ENCODE measurements around the gene A3GALT2. TPM values are rescaled to one million over a fixed set of nuclear protein-coding genes. Genes with fewer than 3 reads are reported as not detected.

The A3GALT2 gene
- total RNA-seq, 1 experiment from 2014 or later, result not detected

DNA sequence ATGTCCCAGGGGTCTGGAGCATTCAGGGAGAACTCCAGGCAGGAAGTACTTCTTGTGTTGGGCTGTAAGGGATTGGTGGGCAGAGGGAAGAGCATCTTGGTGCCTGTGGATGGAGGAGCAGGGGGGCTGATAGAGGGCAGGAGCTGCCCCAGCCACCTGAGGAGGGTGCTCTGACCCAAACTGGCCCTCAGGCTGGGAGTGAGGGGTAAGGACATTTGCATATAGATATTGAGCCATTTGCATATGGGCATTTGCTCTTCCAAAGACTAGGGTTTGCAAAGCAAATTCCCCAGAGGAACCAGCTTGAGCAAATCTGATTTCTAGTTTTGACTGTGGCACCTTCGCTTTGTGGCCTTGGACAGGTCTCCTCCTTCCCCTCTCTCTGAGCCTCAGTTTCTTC is 46.5 kb downstream of the A3GALT2 start:
- H3K27ac ChIP-seq (ENCODE audit: low read length), result no peak overlapping the region
- BruUV-seq (replicated peaks), result no TSS peak
- intact Hi-C loops (cut with micrococcal nuclease; ENCODE audit: unreplicated experiment), result no loop called here
- TF ChIP-seq TCF7L2 (IDR thresholded peaks at IDR 0.05; ENCODE audit: low read depth, low read length) (no peak), SIN3A (IDR thresholded peaks at IDR 0.05; ENCODE audit: borderline replicate concordance, insufficient read depth, low read depth, low read length) (no peak), POLR2AphosphoS5 (IDR thresholded peaks at IDR 0.05; ENCODE audit: low read depth, low read length) (no peak)
- TF ChIP-seq, protein P1, sequence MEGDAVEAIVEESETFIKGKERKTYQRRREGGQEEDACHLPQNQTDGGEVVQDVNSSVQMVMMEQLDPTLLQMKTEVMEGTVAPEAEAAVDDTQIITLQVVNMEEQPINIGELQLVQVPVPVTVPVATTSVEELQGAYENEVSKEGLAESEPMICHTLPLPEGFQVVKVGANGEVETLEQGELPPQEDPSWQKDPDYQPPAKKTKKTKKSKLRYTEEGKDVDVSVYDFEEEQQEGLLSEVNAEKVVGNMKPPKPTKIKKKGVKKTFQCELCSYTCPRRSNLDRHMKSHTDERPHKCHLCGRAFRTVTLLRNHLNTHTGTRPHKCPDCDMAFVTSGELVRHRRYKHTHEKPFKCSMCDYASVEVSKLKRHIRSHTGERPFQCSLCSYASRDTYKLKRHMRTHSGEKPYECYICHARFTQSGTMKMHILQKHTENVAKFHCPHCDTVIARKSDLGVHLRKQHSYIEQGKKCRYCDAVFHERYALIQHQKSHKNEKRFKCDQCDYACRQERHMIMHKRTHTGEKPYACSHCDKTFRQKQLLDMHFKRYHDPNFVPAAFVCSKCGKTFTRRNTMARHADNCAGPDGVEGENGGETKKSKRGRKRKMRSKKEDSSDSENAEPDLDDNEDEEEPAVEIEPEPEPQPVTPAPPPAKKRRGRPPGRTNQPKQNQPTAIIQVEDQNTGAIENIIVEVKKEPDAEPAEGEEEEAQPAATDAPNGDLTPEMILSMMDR (IDR thresholded peaks at IDR 0.05), result no peak
- TF ChIP-seq, protein P2, sequence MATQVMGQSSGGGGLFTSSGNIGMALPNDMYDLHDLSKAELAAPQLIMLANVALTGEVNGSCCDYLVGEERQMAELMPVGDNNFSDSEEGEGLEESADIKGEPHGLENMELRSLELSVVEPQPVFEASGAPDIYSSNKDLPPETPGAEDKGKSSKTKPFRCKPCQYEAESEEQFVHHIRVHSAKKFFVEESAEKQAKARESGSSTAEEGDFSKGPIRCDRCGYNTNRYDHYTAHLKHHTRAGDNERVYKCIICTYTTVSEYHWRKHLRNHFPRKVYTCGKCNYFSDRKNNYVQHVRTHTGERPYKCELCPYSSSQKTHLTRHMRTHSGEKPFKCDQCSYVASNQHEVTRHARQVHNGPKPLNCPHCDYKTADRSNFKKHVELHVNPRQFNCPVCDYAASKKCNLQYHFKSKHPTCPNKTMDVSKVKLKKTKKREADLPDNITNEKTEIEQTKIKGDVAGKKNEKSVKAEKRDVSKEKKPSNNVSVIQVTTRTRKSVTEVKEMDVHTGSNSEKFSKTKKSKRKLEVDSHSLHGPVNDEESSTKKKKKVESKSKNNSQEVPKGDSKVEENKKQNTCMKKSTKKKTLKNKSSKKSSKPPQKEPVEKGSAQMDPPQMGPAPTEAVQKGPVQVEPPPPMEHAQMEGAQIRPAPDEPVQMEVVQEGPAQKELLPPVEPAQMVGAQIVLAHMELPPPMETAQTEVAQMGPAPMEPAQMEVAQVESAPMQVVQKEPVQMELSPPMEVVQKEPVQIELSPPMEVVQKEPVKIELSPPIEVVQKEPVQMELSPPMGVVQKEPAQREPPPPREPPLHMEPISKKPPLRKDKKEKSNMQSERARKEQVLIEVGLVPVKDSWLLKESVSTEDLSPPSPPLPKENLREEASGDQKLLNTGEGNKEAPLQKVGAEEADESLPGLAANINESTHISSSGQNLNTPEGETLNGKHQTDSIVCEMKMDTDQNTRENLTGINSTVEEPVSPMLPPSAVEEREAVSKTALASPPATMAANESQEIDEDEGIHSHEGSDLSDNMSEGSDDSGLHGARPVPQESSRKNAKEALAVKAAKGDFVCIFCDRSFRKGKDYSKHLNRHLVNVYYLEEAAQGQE (IDR thresholded peaks at IDR 0.05; ENCODE audit: insufficient read depth in 1 of 2, low read depth in 2 of 2, low read length in 1 of 2), result no peak
- no peaks in the 10 kb centered on the region for H3K27me3 ChIP-seq (ENCODE audit: control insufficient read depth, insufficient read depth, low read length)
- in situ Hi-C loops (cut with HindIII; ENCODE audit: low pct_unique_long_range_greater_than_20kb, low sequenced_read_pairs), result no loop called here
- POLR2A ChIA-PET, result no interaction called here
- CTCF ChIA-PET, result no interaction called here
- H3K36me3 ChIP-seq (ENCODE audit: control insufficient read depth, insufficient read depth, low read length), result no peaks in the 10 kb centered on the region
- no peaks in the 10 kb centered on the region for H3K4me1 ChIP-seq (ENCODE audit: control insufficient read depth, insufficient read depth, low read length)
- ATAC-seq (no peak), DNase-seq (ENCODE audit: low read depth, low spot score) (no peak)
- no peaks in the 10 kb centered on the region for H3K9me3 ChIP-seq (ENCODE audit: control insufficient read depth, insufficient read depth, low read depth, low read length)
- H3K4me3 ChIP-seq (ENCODE audit: low read depth in 2 of 2, low read length in 2 of 2), result no peak overlapping the region

DNA sequence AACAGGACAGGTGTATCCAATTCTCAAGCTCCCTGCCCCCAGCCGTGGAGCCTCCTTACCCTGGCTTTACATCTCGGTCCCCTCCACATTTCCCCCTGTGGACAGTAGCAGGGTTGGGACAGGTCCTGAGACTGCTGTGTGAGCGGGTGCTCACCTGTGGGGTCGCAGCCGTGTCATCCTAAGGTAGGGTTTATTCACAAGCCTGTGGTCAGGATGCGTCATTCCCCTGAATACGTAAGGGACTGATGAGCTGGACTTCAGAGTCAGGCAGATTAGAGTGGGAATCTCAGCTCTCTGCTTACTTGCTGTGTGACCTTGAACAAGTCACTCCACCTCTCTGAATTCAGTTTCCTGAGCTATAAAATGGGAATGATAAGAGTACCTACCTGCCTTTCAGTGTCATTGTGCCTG is 46.9 kb downstream of the A3GALT2 start:
- in situ Hi-C loops (cut with HindIII; ENCODE audit: low pct_unique_long_range_greater_than_20kb, low sequenced_read_pairs) (no loop called here), intact Hi-C loops (cut with micrococcal nuclease; ENCODE audit: unreplicated experiment) (no loop called here)
- ChIA-PET POLR2A (no interaction called here), CTCF (no interaction called here)
- no TSS peak for BruUV-seq (replicated peaks)
- Histone ChIP-seq H3K27ac (ENCODE audit: low read length) (no peak overlapping the region), H3K9me3 (ENCODE audit: control insufficient read depth, insufficient read depth, low read depth, low read length) (no peaks in the 10 kb centered on the region), H3K27me3 (ENCODE audit: control insufficient read depth, insufficient read depth, low read length) (no peaks in the 10 kb centered on the region), H3K4me1 (ENCODE audit: control insufficient read depth, insufficient read depth, low read length) (no peaks in the 10 kb centered on the region), H3K4me3 (ENCODE audit: low read depth in 2 of 2, low read length in 2 of 2) (no peak overlapping the region), H3K36me3 (ENCODE audit: control insufficient read depth, insufficient read depth, low read length) (no peaks in the 10 kb centered on the region)
- DNase-seq (ENCODE audit: low read depth, low spot score) (no peak), ATAC-seq (no peak)
- no peak for TF ChIP-seq SIN3A (IDR thresholded peaks at IDR 0.05; ENCODE audit: borderline replicate concordance, insufficient read depth, low read depth, low read length)
- TF ChIP-seq, protein P1 (IDR thresholded peaks at IDR 0.05), result no peak

DNA sequence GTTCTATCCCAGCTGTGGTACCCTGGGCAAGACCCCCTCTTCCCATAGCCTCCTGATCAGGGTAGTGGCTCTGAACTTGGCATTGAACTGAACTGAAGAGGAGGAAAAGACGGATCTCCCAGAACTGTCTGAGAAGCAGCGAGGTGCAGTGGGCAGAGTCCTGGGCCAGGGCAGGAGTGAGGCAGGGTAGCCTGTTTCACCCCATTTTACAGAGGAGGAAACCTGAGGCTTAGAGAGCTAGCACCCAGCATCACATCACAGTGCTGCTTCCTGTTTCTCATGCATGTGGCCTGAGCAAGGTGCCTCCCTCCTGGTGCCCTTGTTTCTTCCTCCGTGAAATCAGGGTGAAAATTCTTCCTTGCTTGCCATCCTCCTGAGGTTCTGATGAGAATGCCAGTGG is 47.5 kb downstream of the A3GALT2 start:
- ChIA-PET CTCF (no interaction called here), POLR2A (no interaction called here)
- Histone ChIP-seq H3K27ac (ENCODE audit: low read length) (no peak overlapping the region), H3K4me3 (ENCODE audit: low read depth in 2 of 2, low read length in 2 of 2) (no peak overlapping the region), H3K27me3 (ENCODE audit: control insufficient read depth, insufficient read depth, low read length) (no peaks in the 10 kb centered on the region), H3K36me3 (ENCODE audit: control insufficient read depth, insufficient read depth, low read length) (no peaks in the 10 kb centered on the region), H3K9me3 (ENCODE audit: control insufficient read depth, insufficient read depth, low read depth, low read length) (no peaks in the 10 kb centered on the region), H3K4me1 (ENCODE audit: control insufficient read depth, insufficient read depth, low read length) (no peaks in the 10 kb centered on the region)
- DNase-seq (ENCODE audit: low read depth, low spot score) (no peak), ATAC-seq (no peak)
- no TSS peak for BruUV-seq (replicated peaks)
- TF ChIP-seq, protein P2 (IDR thresholded peaks at IDR 0.05; ENCODE audit: insufficient read depth in 1 of 2, low read depth in 2 of 2, low read length in 1 of 2), result no peak
- TF ChIP-seq POLR2AphosphoS5 (IDR thresholded peaks at IDR 0.05; ENCODE audit: low read depth, low read length), result no peak
- in situ Hi-C loops (cut with HindIII; ENCODE audit: low pct_unique_long_range_greater_than_20kb, low sequenced_read_pairs) (no loop called here), intact Hi-C loops (cut with micrococcal nuclease; ENCODE audit: unreplicated experiment) (no loop called here)
